ENCODE results near the gene ABCG1.

Gene ABCG1

GRCh38 chr21:42230178-42230577 lies 11.2 kb downstream of the ABCG1 start:
- TF ChIP-seq, protein P1, sequence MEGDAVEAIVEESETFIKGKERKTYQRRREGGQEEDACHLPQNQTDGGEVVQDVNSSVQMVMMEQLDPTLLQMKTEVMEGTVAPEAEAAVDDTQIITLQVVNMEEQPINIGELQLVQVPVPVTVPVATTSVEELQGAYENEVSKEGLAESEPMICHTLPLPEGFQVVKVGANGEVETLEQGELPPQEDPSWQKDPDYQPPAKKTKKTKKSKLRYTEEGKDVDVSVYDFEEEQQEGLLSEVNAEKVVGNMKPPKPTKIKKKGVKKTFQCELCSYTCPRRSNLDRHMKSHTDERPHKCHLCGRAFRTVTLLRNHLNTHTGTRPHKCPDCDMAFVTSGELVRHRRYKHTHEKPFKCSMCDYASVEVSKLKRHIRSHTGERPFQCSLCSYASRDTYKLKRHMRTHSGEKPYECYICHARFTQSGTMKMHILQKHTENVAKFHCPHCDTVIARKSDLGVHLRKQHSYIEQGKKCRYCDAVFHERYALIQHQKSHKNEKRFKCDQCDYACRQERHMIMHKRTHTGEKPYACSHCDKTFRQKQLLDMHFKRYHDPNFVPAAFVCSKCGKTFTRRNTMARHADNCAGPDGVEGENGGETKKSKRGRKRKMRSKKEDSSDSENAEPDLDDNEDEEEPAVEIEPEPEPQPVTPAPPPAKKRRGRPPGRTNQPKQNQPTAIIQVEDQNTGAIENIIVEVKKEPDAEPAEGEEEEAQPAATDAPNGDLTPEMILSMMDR (IDR thresholded peaks at IDR 0.05; ENCODE audit: insufficient read depth, low read length, poor library complexity, severe bottlenecking): no peak
- no peak for DNase-seq (ENCODE audit: extremely low read depth, insufficient read length)
- Histone ChIP-seq H3K36me3 (ENCODE audit: control insufficient read depth, insufficient read depth, low read length) (no peaks in the 10 kb centered on the region), H3K4me3 (replicated peaks; ENCODE audit: low read depth, low read length) (no peak overlapping the region), H3K27me3 (replicated peaks; ENCODE audit: control insufficient read depth, insufficient read depth, low read length) (no peaks in the 10 kb centered on the region)

- Histone ChIP-seq H3K27me3 (replicated peaks; ENCODE audit: control insufficient read depth, insufficient read depth, low read length) (no peaks in the 10 kb centered on the region), H3K36me3 (ENCODE audit: control insufficient read depth, insufficient read depth, low read length) (no peaks in the 10 kb centered on the region), H3K4me3 (replicated peaks; ENCODE audit: low read depth, low read length) (no peak overlapping the region)
- TF ChIP-seq, protein P1 (IDR thresholded peaks at IDR 0.05; ENCODE audit: insufficient read depth, low read length, poor library complexity, severe bottlenecking): no peak
- DNase-seq (ENCODE audit: extremely low read depth, insufficient read length): no peak
These were observed 11.7 kb downstream of the ABCG1 start for GRCh38 chr21:42230636-42231035.

DNA sequence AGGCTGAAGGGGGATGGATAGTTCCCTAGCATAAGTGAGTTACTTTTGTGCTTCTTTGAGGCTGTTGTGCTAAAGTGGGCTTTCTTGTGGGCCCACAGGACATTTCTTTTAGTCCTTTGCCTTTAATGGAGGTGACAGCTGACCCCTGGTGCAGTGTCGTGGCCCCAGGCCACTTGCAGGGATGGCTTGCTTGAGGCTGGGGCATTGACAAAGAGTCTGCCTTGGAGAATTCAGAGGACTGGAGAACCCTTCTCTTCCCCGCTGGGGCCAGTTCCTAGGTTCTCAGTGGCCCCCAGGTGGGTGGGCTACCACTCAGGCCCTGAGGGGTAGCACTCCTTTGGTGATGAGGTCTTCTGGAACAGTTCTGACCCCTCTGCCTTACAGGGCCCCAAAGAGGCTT lies 12.8 kb downstream of the ABCG1 start:
- TF ChIP-seq, protein P1 (IDR thresholded peaks at IDR 0.05; ENCODE audit: insufficient read depth, low read length, poor library complexity, severe bottlenecking): no peak
- Histone ChIP-seq H3K27me3 (replicated peaks; ENCODE audit: control insufficient read depth, insufficient read depth, low read length) (no peaks in the 10 kb centered on the region), H3K4me3 (replicated peaks; ENCODE audit: low read depth, low read length) (no peak overlapping the region), H3K36me3 (ENCODE audit: control insufficient read depth, insufficient read depth, low read length) (no peaks in the 10 kb centered on the region)
- DNase-seq (ENCODE audit: extremely low read depth, insufficient read length): no peak

GRCh38 chr21:42232176-42232825 lies 13.4 kb downstream of the ABCG1 start:
- TF ChIP-seq, protein P1 (IDR thresholded peaks at IDR 0.05; ENCODE audit: insufficient read depth, low read length, poor library complexity, severe bottlenecking): no peak
- Histone ChIP-seq H3K27me3 (replicated peaks; ENCODE audit: control insufficient read depth, insufficient read depth, low read length) (no peaks in the 10 kb centered on the region), H3K4me3 (replicated peaks; ENCODE audit: low read depth, low read length) (no peak overlapping the region), H3K36me3 (ENCODE audit: control insufficient read depth, insufficient read depth, low read length) (no peaks in the 10 kb centered on the region)
- DNase-seq (ENCODE audit: extremely low read depth, insufficient read length): no peak

DNA sequence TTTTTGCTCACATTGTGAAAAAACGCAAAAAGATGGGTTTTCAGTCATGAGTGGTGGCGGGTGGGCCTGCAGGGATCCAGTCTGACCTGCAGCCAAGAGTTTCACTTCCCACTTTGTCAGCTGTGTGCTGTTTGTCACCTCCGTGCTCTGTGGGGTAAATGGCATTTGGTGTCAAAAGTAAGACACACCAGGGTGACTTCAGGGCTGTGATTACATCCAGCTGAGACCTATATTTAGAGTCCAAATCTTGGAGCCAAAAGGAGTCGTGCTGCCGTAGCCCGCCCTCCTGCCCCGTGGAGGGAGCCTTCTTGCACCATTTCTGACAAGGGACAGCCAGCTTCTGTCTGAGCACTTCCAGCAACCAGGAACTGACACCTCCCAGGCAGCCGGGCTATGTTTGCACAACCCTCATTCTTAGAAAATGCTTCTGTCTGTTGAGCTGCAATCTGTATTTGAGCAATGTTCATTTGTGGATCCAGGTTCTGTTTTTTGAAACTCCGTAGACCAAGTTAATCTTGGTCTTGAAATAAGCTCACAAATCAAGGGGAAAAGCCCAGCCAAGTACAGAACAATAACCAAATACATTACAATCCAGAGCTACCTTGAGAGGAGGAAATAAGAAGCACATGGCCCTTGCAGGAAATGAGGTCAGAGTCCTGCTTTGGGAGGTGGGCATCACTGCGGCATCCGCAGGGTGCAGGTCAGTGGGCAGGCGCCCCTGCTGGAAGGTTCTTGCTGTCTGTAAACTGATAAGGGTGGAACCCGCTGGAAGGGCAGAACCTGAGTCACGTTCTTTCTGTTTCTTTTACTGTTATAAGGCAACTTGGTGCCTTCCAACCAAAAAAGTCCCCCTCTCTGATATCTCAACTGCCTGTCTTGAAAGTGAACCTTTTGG lies 14.4 kb downstream of the ABCG1 start:
- DNase-seq (ENCODE audit: extremely low read depth, insufficient read length): peak; percentile 85
- no peaks in the 10 kb centered on the region for H3K27me3 ChIP-seq (replicated peaks; ENCODE audit: control insufficient read depth, insufficient read depth, low read length)
- no peaks in the 10 kb centered on the region for H3K36me3 ChIP-seq (ENCODE audit: control insufficient read depth, insufficient read depth, low read length)
- TF ChIP-seq, protein P1 (IDR thresholded peaks at IDR 0.05; ENCODE audit: insufficient read depth, low read length, poor library complexity, severe bottlenecking): peak; percentile 53
- no peak overlapping the region for H3K4me3 ChIP-seq (replicated peaks; ENCODE audit: low read depth, low read length)

Data from GM06990 (cell line).